Endothelial cell (in vitro differentiated cells): ENCODE data around the gene ZNF621. TPM values are rescaled to one million over a fixed set of nuclear protein-coding genes. Genes with fewer than 3 reads are reported as not detected.

Source experiments
- DNase-seq: peaks from one replicate; pipeline ENCODE4 v3.0.0; 2021; ENCODE audit warnings: low spot score
- H3K27ac Mint-ChIP-seq: one replicate; pipeline ENCODE4 v1.8.0; 2021; ENCODE audit warnings: mixed read lengths, inconsistent platforms; ENCODE audit not compliant: unreplicated experiment
- H3K27me3 Mint-ChIP-seq: one replicate; pipeline ENCODE4 v1.8.0; 2021; ENCODE audit warnings: mild to moderate bottlenecking, moderate library complexity, mixed read lengths, inconsistent platforms; ENCODE audit not compliant: unreplicated experiment
- H3K36me3 Mint-ChIP-seq: one replicate; pipeline ENCODE4 v1.8.0; 2021; ENCODE audit warnings: mild to moderate bottlenecking, low read depth, mixed read lengths, inconsistent platforms; ENCODE audit not compliant: unreplicated experiment
- H3K4me1 Mint-ChIP-seq: one replicate; pipeline ENCODE4 v1.8.0; 2021; ENCODE audit warnings: mild to moderate bottlenecking, mixed read lengths, inconsistent platforms; ENCODE audit not compliant: unreplicated experiment
- H3K4me3 Mint-ChIP-seq: one replicate; pipeline ENCODE4 v1.8.0; 2021; ENCODE audit warnings: mild to moderate bottlenecking, mixed read lengths, inconsistent platforms; ENCODE audit not compliant: unreplicated experiment
- H3K9me3 Mint-ChIP-seq: one replicate; pipeline ENCODE4 v1.8.0; 2021; ENCODE audit warnings: mixed read lengths, inconsistent platforms; ENCODE audit not compliant: unreplicated experiment
- CTCF ChIP-seq: fragments of 200-600 bp; sonication (generic); IDR thresholded peaks from one replicate; pipeline ENCODE4 v1.5.0; 2021; ENCODE audit warnings: antibody characterized with exemption; ENCODE audit not compliant: unreplicated experiment
- total RNA-seq: library from RNA; stranded (reverse); fragmentation: NEBNext Ultra II Directional; extraction: Animal tissue kit (Norgen Biotek cat#: 25700); gene quantifications from one replicate; pipeline ENCODE4 v1.2.1, GENCODE V29; 2021; ENCODE audit not compliant: unreplicated experiment

The ZNF621 gene
- total RNA-seq, 1 donor from 2014 or later = 25.7 TPM

- no peak for TF ChIP-seq CTCF
- H3K27ac Mint-ChIP-seq = no peak overlapping the region
- H3K27me3 Mint-ChIP-seq = no peaks in the 10 kb centered on the region
- H3K9me3 Mint-ChIP-seq = no peaks in the 10 kb centered on the region
- no peak overlapping the region for H3K4me3 Mint-ChIP-seq
- no peaks in the 10 kb centered on the region for H3K4me1 Mint-ChIP-seq
- peaks cover 11% of the 10 kb centered on the region for H3K36me3 Mint-ChIP-seq
- DNase-seq = no peak
These were observed 6.7 kb upstream of the ZNF621 start for GRCh38 chr3:40518067-40518466.

- no peak for DNase-seq
- no peak overlapping the region for H3K4me3 Mint-ChIP-seq
- H3K4me1 Mint-ChIP-seq = peaks cover 2% of the 10 kb centered on the region
- no peak overlapping the region for H3K27ac Mint-ChIP-seq
- peaks cover 11% of the 10 kb centered on the region for H3K36me3 Mint-ChIP-seq
- no peaks in the 10 kb centered on the region for H3K9me3 Mint-ChIP-seq
- TF ChIP-seq CTCF = no peak
- no peaks in the 10 kb centered on the region for H3K27me3 Mint-ChIP-seq
These were observed 5.9 kb upstream of the ZNF621 start for GRCh38 chr3:40518848-40519247.

GRCh38 chr3:40521254-40521653 is 3.5 kb upstream of the ZNF621 start:
- no peak overlapping the region for H3K4me3 Mint-ChIP-seq
- no peak for DNase-seq
- no peak for TF ChIP-seq CTCF
- peaks cover 3% of the 10 kb centered on the region for H3K36me3 Mint-ChIP-seq
- H3K27ac Mint-ChIP-seq = no peak overlapping the region
- peaks cover 14% of the 10 kb centered on the region for H3K4me1 Mint-ChIP-seq
- H3K27me3 Mint-ChIP-seq = no peaks in the 10 kb centered on the region
- H3K9me3 Mint-ChIP-seq = no peaks in the 10 kb centered on the region

GRCh38 chr3:40523781-40524180 is 979 bp upstream of the ZNF621 start:
- no peak for TF ChIP-seq CTCF
- peak overlapping the region; percentile 84 for H3K4me3 Mint-ChIP-seq

GRCh38 chr3:40524222-40524567 is 565 bp upstream of the ZNF621 start:
- no peaks in the 10 kb centered on the region for H3K9me3 Mint-ChIP-seq
- peaks cover 4% of the 10 kb centered on the region for H3K36me3 Mint-ChIP-seq
- H3K4me1 Mint-ChIP-seq = peaks cover 14% of the 10 kb centered on the region
- no peak for TF ChIP-seq CTCF
- peak overlapping the region; percentile 89 for H3K27ac Mint-ChIP-seq
- peak overlapping the region; percentile 84 for H3K4me3 Mint-ChIP-seq
- H3K27me3 Mint-ChIP-seq = no peaks in the 10 kb centered on the region
- no peak for DNase-seq

More at GRCh38 chr3:40523781-40524180, 979 bp upstream of the ZNF621 start:
- H3K9me3 Mint-ChIP-seq = no peaks in the 10 kb centered on the region
- DNase-seq = no peak
- no peaks in the 10 kb centered on the region for H3K27me3 Mint-ChIP-seq
- peaks cover 14% of the 10 kb centered on the region for H3K4me1 Mint-ChIP-seq
- peaks cover 4% of the 10 kb centered on the region for H3K36me3 Mint-ChIP-seq
- H3K27ac Mint-ChIP-seq = peak overlapping the region; percentile 89
